Neural cell (in vitro differentiated cells): ENCODE results near the gene CAMK2N2.
A peak's percentile ranks its signal among the peaks of the same experiment; 100 is the strongest.

ENCODE experiments used
- CTCF ChIP-seq: fragments of 450-650 bp; IDR thresholded peaks from 2 replicates; pipeline ENCODE4 v1.5.1; 2014; ENCODE audit warnings: antibody characterized with exemption, mild to moderate bottlenecking, moderate library complexity; ENCODE audit not compliant: poor library complexity, severe bottlenecking
- EP300 ChIP-seq: fragments of 450-650 bp; conservative IDR thresholded peaks from 2 replicates; pipeline ENCODE4 v1.6.1; 2014; ENCODE audit warnings: antibody characterized with exemption, mild to moderate bottlenecking, moderate library complexity; ENCODE audit not compliant: poor library complexity, severe bottlenecking
- EZH2 ChIP-seq: fragments of 200-600, 300-800 bp; shearing (Covaris generic), sonication (generic); IDR thresholded peaks from 2 replicates; pipeline ENCODE4 v1.6.1; 2014; ENCODE audit warnings: antibody characterized with exemption, low read length, borderline replicate concordance, mild to moderate bottlenecking; ENCODE audit not compliant: insufficient read depth, poor library complexity, severe bottlenecking
- MXI1 ChIP-seq: fragments of 450-650 bp; conservative IDR thresholded peaks from 2 replicates; pipeline ENCODE4 v1.6.1; 2014; ENCODE audit warnings: antibody characterized with exemption, mild to moderate bottlenecking; ENCODE audit not compliant: poor library complexity, severe bottlenecking
- POLR2AphosphoS5 ChIP-seq: IDR thresholded peaks from 2 replicates; pipeline ENCODE4 v1.6.1; 2012
- RAD21 ChIP-seq: fragments of 450-650 bp; conservative IDR thresholded peaks from 2 replicates; pipeline ENCODE4 v1.6.1; 2014; ENCODE audit warnings: antibody characterized with exemption, mild to moderate bottlenecking, moderate library complexity
- REST ChIP-seq: IDR thresholded peaks from 2 replicates; pipeline ENCODE4 v1.6.1; 2012; ENCODE audit warnings: borderline replicate concordance

GRCh38 chr3:184261270-184261853 lies at the start of gene CAMK2N2:
- no peak for TF ChIP-seq CTCF
- TF ChIP-seq REST: no peak
- TF ChIP-seq MXI1: peak; percentile 9
- TF ChIP-seq RAD21: no peak
- no peak for TF ChIP-seq EP300
- TF ChIP-seq EZH2: no peak
- TF ChIP-seq POLR2AphosphoS5: no peak
